GM19372 (cell line): ENCODE data around the gene AGAP1.

Experiments used
- ATAC-seq: cut with Tn5 transposase; IDR thresholded peaks from one replicate; pipeline ENCODE4 v1.9.1; 2021; ENCODE audit warnings: mild to moderate bottlenecking, low read depth, moderate library complexity; ENCODE audit not compliant: unreplicated experiment

AGAP1 gene

DNA sequence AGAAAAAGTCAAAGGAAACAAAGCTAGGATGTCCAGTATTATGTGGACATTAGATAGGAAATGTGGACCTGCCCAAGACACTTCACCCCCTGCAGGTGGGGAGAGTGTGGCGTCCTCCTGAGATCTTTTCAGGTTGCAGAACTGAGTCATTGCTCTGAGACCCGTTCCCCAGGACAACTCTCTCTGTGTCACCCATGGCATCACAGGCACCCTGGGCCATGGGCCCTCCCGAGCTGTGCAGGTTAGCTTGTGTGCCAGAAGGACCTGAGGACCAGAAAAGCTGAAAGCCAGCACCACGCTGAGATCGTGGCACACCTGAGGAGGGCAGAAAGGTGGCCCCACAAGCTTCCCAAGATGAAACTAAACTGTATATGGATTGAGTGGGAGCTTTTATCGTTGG, 229.5 kb downstream of the AGAP1 start:
- no peak for ATAC-seq

DNA sequence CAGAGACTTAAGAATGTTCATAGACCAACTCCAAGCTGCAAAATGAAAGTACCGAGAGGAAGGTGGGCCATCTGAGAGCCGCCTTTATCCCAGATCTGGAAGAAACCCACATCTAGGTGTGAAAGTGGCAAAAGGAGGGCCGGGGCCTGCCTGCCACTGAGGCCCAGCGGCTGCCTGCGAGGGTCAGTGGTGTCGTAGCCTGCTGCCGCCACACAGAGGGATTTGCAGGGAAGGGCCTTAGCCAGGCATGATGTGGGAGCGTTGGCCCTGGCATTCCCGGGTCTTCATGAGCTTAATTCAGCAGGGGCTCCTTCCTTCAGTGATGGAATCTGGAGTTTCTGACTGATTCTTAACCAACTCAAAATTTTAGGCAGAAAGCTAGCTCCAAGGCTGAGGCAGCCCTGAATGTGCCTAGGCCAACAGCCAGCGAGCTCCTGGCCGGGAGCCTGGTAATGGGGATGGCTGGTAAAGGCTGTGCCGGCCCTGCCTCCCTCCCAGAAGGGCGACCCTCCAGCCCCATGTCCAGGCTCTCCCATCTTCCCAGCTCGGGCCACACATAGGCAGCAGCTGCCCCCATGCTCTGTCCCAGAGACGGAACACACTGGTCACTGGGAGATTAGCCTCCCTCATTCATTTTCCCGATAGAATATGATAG, 230.1 kb downstream of the AGAP1 start:
- no peak for ATAC-seq

DNA sequence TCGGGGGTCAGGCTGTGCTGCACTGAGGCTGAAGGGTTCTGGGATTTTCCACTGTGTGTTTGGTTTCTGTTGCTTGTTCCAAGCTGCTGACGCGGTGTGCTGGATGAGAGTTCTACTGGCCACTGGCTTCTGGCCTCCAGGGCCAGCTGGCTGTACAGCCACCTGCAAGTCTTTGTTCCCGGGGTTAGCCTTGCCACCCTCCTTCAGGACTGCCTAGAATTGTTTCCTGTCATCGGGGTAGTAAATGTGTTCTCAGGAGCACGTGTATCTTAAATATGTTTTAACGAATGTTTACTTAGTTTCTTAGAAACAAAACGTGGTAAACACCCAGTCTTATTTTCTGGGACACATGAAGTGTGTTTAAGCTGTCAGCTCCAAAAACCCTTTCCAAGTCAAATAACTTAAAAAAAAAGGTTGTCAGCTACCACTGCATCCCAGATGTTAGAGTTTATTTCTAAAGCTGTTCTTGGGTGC, 231.2 kb downstream of the AGAP1 start:
- no peak for ATAC-seq

DNA sequence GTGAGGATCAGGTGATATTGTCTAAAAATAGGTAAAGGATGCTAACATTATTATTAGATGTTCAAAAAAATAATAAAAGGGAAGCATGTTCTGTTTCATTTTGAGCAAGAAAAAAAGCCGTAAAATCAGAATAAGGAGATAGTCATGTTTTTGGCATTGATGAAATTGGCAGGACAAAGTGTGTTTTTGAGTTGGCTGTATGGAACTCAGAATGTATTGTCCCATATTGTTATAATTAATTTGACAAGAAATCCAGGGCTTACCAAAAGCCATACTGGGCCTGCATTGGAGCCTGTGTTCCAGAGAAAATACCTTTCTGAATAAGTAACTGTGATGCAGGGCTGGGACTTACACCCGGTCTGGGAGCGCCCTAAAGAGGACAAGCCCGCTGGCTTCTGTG, 232.0 kb downstream of the AGAP1 start:
- no peak for ATAC-seq

DNA sequence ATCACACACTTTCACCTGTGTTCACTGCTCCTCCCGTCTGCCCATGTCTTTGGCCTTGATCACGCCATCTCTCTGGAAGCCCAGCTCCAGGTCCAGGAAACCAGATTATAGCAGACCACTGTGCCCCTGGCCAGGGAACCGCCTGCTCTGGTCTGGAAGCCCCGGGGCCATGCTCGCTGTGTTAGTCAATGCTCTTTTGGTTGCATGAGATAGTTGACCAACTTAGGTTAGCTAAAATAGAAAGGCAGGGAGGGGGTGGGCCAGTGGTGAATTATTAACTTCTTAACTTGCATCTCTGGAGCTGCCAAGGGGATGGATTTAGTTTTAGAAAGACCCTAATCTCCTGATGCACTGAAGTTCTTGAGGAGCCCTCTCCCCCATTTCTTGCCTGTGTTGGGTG, 232.7 kb downstream of the AGAP1 start:
- no peak for ATAC-seq

DNA sequence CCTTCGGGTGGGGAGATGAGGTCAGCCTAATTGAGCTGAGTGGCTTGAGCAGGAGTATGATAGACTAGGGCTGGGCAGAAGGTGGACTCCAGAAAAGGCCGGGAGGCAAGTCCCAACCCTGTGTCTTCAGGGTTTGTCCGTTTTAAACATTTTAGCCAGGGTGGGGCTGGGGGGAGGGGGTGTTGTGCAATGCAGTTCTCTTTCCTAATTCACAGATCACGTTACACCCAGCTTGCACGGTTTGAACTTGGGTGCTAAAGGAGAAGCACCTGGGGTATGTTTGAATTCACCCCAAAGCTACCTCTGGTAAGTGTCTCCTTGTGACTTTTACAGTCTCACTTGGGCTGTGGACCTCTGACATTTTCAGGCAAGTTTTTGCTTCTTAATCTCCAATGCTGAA, 233.3 kb downstream of the AGAP1 start:
- ATAC-seq: no peak

DNA sequence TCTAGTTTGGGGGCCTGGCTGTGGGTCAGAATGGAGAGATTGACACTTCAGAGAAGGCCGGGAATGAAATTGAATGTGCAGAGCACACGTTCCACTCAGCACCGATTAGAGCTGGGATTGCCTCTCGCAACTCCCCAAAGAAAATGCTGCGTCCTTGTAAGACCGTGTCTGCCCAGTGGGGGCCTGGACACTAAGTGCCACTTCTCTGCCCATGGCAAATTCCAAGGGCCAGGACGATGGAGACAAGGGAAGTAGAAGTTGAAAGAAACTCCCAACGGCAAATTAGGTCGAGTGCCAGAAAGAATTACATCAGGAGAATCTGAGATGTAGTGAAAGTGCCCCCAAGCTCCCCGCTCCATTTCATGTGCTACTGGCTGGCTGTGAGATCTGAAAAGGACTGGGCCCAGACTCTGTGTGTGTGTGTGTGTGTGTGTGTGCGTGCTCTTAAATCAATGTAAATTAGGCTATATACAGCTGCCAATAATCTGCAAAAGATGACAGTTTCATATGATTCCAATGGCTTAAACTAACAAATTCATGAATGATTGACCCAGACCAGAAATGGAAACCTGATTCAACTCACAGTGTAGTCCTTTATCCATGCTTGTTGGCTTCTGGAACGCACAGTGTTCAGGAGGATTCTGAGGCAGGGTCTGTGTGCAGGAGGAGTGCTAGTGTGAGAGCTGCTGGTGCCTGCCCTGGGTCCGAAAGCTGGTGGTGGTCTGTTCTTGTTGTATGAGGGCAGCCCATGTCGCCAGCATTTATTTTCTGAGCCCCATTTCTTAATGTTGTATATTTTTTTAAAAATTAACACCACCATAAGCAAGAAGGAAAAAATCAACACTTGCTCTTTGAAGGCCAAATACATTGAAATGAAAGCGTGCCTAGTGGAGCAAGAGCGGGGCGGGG, 234.3 kb downstream of the AGAP1 start:
- no peak for ATAC-seq

DNA sequence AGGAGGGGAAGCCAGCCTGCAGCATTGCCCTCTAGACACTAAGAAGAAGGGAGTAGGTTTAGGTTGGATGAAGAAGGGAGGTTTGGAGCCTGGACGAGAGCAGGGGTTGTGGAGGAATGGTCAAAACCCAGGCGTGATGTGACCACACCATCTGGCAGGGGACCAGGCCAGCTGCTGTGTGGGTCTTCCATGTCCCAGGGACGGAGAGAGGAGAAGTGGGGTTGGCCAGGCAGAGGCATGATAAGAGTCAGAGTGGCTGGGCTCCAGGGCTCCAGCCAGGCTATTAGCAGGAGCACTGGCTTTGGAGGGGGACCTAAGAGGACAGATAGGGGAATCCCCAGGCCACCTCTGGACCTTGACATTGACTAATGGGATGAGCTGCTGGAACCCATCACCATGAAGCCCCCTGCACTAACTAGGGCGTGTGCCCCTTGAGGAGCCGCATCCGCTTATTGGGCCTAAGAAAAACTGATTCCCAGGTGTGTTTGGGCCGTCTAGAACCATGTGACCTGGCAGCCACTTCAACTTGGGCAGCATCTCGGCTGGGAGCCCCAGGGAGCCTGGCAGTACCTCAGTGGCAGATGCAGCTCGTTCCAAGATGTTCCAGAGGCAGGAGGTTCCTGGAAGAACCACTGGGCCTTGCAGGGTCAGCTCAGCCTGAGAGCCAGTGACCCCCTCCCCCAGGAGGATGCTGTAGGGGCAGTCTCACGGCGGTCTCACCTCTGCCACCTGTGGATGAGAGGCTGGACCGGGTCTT, 235.1 kb downstream of the AGAP1 start:
- ATAC-seq: no peak

DNA sequence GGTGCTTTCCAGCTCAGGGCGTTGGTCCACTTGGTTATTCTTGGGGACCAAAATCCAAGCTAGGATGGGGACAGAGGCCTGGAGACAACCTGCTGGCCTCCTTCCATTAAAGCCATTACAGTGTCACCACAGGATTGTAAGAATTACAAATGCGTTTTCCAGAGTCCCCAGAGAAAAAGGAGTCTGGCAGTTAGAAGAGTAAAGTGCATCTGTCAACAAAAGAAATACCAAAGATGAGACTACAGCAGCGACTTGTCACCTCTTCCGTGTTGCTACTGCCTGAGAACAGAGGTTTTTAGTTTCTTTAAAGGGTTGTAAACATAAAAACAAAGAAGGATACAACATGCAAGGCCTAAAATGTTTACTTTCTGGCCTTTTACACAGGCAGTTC, 235.7 kb downstream of the AGAP1 start:
- no peak for ATAC-seq

DNA sequence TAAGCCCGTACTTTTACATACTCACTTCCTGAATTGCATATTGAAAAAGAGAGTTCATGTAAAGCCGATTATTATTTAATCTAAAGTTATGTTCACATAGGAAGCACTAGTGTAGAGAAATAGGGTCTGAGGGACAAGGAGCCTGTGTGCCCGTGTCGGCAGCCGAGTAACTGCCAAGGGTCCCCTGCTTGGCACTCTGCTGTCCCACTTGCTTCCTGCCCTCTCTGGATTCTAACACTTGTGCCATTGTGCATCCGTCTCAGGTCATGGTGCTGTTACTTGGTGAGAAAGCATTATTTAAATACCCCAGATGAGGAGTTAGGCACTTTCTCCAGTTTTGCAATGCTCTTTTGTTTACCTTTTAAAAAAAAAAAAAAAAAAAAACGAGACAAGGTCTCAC, 236.3 kb downstream of the AGAP1 start:
- ATAC-seq: no peak

DNA sequence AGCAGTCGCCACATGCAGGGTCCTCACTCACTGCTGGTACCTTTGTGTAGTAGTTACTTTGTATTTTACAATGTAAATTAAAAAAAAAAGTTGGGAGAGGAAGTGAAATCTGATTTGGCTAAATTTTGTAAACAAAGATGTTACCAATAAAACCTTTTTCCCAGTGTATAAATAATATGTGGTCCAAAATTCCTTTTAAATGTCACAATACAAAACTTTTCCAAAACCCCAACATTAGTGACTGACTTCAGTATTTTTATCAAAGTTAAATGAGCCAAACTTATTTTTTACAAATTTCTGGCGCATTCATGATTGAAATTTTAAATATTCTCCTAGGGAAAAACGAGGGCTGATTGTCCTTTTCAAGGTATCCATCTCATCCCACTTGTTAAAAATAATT, 239.9 kb downstream of the AGAP1 start:
- ATAC-seq: no peak

DNA sequence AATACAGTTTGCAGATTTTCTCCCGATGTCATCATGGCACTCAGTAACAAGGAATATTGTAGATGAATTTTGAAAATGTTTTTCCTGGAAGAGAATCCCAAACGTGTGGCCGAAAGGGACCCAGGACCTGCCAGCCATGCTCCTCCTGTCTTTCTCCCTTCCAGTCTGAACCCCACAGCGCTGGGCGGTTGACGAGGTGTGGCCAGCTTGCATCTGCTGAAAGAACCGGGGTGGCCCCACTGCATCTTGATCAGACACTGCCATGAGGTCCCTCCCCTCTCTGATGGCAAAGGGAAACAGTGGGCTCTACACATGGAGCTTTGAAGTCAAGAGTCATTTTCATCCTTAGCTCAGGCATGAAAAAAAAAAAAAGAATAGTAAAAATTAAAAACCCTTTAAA, 240.3 kb downstream of the AGAP1 start:
- ATAC-seq: no peak

DNA sequence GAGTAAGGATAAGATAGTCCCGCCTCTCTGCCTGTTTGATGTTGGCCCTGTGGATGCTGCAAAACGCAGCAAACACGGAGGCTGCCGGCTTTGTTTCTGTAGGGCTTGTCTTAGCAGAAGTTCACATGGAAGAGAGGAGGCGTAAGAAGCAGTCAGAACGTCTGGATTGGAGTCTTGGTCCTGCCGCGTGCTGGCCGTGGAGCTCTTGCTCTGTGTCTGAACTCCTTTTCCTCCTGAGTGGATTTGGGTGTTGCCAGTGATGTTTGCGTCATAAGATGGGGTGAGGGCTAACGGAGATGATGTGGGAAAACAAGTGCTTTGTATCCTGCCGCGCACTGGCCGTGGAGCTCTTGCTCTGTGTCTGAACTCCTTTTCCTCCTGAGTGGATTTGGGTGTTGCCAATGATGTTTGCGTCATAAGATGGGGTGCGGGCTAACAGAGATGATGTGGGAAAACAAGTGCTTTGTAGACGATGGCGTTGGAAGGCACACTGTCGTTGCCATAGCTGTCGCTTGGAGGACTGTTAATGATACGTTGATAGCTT, 240.9 kb downstream of the AGAP1 start:
- no peak for ATAC-seq

DNA sequence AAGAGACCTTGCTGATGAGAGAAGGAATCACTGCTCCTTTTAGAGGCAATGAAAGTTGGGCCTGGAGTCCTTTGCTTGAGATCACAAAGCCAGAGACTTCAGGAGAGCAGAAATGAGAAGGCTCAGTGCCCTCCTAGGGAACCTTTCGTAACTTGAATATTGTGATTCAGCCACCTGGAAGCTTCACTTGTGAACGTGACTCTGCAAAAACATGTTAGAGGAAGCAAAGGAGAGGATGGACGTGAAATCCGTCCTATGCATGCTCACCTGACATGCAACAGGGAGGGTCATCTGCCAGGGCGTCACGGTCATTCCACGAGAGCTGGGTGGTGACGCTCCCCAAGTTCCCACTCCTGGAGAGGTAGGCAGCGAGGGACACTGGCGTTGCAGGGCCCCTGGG, 243.6 kb downstream of the AGAP1 start:
- no peak for ATAC-seq

DNA sequence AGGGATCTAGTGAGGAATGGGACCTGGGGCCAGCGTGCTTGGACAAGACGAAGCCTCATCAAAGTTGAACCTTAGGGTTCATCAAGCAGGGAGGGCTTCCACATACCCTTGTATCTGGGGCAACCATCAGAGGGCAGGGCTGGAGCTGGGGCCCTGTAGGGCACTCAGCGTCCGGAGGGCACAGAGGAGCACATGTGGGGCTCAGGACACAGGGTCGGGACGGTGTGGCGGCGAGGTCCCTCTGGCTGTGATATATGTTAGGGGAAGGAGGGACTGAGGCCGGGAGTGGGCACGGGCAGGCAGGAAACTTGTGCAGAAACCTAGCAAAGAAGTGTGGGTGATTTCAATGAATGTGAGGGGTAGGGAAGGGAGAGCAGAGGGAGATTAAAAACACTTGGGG, 244.0 kb downstream of the AGAP1 start:
- no peak for ATAC-seq

DNA sequence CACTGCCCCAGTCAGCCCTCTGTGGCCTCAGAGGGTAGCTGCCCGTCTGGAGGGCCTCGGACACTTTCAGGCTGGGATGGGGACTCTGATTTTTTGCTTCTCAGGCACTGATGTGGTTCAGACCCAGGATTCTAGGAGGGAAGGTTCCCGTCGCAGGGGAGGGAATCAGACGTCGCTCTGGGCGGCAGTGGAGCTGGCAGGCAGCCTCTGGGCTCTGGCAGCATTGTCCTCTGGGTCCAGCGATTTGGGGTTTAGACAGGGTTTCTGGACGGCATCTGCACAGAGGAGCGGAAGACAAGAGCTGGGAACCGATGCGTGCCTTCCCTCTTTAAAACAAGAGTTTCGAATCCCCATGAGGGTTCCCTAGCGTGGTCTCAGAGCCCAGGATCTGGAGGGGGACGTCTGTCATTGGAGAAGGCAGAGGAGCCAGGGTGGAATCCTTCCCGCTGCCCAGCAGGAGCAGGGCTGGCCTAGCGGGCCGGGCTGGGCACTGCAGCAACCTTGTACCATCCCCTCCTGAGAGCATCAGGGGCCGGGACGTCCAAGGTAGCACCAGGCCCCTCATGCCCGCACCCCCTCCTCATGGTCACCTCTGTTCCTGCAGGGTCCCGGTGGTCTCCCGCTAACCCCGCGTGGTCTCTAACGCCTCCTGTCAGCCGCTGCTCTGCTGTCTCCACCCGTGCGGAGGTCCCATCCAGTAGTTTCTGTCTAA, 246.0 kb downstream of the AGAP1 start:
- no peak for ATAC-seq

DNA sequence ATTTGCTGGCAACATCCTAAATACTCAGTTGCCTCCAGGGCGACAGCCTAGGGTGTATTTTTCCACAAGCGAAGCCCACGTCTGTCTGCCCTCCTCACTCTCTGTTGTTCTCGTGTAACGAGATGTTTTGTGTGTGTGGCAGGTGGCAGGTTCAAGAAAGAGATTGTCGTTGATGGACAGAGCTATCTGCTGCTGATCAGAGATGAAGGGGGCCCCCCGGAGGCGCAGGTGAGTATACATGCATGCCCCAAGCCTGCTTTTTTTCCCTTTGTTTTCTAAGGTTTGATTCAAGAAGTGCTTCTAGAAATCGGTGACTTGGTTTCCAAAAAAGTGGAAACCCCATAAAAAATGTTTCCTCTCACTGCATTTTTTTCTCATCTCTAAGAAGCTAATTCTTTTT, 247.0 kb downstream of the AGAP1 start:
- ATAC-seq: no peak

DNA sequence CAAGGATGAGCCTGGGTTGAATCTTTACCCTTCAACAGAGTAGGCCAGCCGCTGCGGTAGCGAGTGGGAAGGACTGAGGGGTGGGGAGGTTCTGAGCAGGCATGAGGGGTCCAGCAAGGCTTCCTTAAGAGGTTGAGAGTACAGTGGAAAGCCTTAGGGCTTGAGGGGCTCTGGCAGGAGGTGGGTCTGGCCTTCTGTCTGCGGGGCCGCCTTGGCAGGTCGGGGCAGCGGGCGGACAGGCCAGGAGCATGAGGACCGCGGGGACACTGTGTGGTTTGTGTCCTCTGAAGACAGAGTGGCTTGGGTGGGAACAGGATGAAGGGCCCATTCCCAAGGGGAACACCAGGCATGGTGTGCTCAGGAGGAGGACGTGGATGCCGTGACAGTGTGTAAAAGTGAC, 250.3 kb downstream of the AGAP1 start:
- no peak for ATAC-seq

DNA sequence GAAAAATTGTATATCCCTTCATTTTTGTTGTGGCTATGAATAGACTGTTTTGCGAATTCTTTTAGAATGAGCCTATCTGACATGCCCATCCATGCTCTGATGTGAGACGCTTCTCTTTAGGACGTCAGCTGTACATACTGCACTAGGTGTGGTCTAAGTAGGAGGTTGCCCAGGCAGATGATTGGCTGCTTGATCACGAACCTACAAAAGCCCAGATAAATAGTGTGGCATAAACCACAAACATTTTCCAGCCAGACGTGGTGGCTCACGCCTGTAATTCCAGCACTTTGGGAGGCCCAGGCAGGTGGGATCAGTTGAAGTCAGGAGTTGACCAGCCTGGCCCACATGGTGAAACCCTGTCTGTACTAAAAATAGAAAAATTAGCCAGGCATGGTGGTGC, 251.8 kb downstream of the AGAP1 start:
- no peak for ATAC-seq

DNA sequence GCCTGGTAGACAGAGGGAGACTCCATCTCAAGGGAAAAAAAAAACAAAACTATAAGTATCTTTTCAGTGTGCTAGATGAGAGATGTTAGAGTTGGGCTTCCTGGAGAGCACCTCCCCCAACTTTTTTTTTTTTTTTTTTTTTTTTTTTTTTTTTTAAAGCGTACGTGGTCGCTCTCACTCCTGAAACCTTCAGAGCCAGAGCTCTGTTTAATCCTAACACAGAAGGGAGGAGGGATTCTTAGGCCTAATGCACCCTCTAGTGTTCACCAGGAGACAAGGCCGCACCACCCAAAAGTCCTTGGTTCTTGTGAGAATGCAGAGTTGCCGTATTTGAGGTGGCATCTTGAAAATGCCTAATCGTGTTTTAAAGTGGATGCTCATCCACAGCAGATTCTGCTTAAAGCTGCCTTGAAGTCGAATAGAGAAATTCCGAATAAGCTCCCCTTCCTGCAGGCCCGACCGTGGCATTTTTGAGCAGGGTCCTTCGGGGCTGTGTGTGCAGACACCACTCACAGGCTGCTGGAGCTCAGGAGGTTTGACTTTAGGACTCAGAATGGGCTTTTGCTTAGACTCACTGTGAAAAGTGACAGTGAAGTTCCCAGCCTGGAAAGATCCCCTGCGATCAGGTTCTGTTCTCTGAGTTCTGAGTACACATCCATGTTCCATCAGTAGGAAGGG, 252.6 kb downstream of the AGAP1 start:
- ATAC-seq: no peak
